HCT116 (cell line): ENCODE measurements around the gene A2ML1.
"Not testable (repeated sequence)": the region's sequence is repeated elsewhere in the genome, so short reads cannot be mapped to it uniquely, and the experiment has no call there.

Source experiments
- CEBPB ChIP-seq: IDR thresholded peaks from 2 replicates; pipeline ENCODE4 v1.6.1; 2012; ENCODE audit warnings: low read depth
- EZH2 ChIP-seq: fragments of 200-600 bp; sonication (generic); IDR thresholded peaks from 2 replicates; pipeline ENCODE4 v1.6.1; 2017; ENCODE audit warnings: antibody characterized with exemption, mixed run types
- EZH2phosphoT487 ChIP-seq: fragments of 200-600 bp; IDR thresholded peaks from 2 replicates; pipeline ENCODE4 v1.6.1; 2018; ENCODE audit warnings: antibody characterized with exemption, borderline replicate concordance
- POLR2A ChIP-seq: IDR thresholded peaks from 2 replicates; pipeline ENCODE4 v1.7.0; 2011; ENCODE audit warnings: borderline replicate concordance; ENCODE audit not compliant: insufficient read depth, insufficient read length; ENCODE audit errors: extremely low read depth
- POLR2AphosphoS5 ChIP-seq: IDR thresholded peaks from 2 replicates; pipeline ENCODE4 v1.6.1; 2011; ENCODE audit warnings: mild to moderate bottlenecking, low read depth, low read length, moderate library complexity
- TF ChIP-seq, protein P1 (sequence below), 3 experiments: fragments of 200-600 bp in 1 of 3; sonication (generic) in 1 of 3; IDR thresholded peaks in 2 of 3; conservative IDR thresholded peaks in 1 of 3; 2 replicates each; pipeline ENCODE4 v1.5.1; 2012 to 2017; ENCODE audit warnings: low read depth in 2 of 3, low read length in 2 of 3, antibody characterized with exemption in 1 of 3, borderline replicate concordance in 1 of 3, control low read depth in 1 of 3, mild to moderate bottlenecking in 1 of 3, mixed read lengths in 1 of 3, mixed run types in 1 of 3, moderate library complexity in 1 of 3; ENCODE audit not compliant: insufficient read depth in 1 of 3

DNA sequence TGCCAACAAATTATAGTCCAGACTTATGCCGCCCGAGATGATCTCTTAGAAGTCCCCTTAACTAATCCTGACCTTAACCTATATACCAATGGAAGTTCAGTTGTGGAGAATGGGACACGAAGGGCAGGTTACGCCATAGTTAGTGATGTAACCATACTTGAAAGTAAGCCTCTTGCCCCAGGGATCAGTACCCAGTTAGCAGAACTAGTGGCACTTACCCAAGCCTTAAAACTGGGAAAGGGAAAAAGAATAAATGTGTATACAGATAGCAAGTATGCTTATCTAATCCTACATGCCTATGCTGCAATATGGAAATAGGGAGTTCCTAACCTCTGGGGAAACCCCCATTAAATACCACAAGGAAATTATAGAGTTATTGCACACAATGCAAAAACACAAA lies 29.2 kb upstream of the A2ML1 start:
- TF ChIP-seq POLR2AphosphoS5, CEBPB, POLR2A, EZH2phosphoT487, EZH2: not testable (repeated sequence)
- TF ChIP-seq, protein P1, sequence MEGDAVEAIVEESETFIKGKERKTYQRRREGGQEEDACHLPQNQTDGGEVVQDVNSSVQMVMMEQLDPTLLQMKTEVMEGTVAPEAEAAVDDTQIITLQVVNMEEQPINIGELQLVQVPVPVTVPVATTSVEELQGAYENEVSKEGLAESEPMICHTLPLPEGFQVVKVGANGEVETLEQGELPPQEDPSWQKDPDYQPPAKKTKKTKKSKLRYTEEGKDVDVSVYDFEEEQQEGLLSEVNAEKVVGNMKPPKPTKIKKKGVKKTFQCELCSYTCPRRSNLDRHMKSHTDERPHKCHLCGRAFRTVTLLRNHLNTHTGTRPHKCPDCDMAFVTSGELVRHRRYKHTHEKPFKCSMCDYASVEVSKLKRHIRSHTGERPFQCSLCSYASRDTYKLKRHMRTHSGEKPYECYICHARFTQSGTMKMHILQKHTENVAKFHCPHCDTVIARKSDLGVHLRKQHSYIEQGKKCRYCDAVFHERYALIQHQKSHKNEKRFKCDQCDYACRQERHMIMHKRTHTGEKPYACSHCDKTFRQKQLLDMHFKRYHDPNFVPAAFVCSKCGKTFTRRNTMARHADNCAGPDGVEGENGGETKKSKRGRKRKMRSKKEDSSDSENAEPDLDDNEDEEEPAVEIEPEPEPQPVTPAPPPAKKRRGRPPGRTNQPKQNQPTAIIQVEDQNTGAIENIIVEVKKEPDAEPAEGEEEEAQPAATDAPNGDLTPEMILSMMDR (IDR thresholded peaks at IDR 0.05 in 2 of 3, conservative IDR thresholded peaks at IDR 0.05 in 1 of 3; ENCODE audit: borderline replicate concordance in 1 of 3, insufficient read depth in 1 of 3, low read depth in 2 of 3, low read length in 2 of 3) = not testable (repeated sequence)
